NB4 (cell line): ENCODE results near the gene ZNF735.

Experiments
- MYC ChIP-seq: IDR thresholded peaks from 2 replicates; pipeline ENCODE4 v1.6.1; 2011; ENCODE audit warnings: low read depth, low read length
- POLR2A ChIP-seq: IDR thresholded peaks from 2 replicates; pipeline ENCODE4 v1.6.1; 2011; ENCODE audit warnings: mild to moderate bottlenecking; ENCODE audit not compliant: insufficient read length; ENCODE audit errors: extremely low read depth
- TF ChIP-seq, protein P1 (sequence below): IDR thresholded peaks from one replicate; pipeline ENCODE4 v1.5.1; 2012; ENCODE audit warnings: low read depth, low read length
- TF ChIP-seq, protein P2 (sequence below): IDR thresholded peaks from 2 replicates; pipeline ENCODE4 v1.6.1; 2011; ENCODE audit warnings: low read depth, low read length

DNA sequence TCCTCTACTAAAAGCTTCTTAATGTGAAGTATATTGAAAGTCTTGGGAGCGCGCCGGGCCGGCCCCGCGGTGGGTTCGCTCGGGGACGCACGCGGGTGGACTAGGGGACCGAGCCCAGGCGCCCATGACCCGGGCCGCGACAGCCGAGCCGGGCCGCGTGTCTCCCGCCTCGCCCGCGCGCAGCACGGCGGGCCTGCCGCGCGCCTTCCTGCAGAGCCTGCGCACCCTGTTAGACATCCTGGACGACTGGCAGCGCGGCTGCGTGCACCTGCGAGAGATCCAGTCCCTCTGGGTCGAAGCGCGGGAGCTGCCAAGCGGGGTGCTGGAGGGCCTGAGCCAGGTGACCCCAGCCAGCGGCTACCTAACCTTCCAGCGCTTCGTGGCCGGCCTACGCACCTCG is 25.4 kb upstream of the ZNF735 start:
- TF ChIP-seq, protein P1, sequence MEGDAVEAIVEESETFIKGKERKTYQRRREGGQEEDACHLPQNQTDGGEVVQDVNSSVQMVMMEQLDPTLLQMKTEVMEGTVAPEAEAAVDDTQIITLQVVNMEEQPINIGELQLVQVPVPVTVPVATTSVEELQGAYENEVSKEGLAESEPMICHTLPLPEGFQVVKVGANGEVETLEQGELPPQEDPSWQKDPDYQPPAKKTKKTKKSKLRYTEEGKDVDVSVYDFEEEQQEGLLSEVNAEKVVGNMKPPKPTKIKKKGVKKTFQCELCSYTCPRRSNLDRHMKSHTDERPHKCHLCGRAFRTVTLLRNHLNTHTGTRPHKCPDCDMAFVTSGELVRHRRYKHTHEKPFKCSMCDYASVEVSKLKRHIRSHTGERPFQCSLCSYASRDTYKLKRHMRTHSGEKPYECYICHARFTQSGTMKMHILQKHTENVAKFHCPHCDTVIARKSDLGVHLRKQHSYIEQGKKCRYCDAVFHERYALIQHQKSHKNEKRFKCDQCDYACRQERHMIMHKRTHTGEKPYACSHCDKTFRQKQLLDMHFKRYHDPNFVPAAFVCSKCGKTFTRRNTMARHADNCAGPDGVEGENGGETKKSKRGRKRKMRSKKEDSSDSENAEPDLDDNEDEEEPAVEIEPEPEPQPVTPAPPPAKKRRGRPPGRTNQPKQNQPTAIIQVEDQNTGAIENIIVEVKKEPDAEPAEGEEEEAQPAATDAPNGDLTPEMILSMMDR: no peak
- no peak for TF ChIP-seq MYC
- TF ChIP-seq, protein P2, sequence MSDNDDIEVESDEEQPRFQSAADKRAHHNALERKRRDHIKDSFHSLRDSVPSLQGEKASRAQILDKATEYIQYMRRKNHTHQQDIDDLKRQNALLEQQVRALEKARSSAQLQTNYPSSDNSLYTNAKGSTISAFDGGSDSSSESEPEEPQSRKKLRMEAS: no peak
- TF ChIP-seq POLR2A: no peak
